WTC11 (cell line): ENCODE results near the gene CSRNP3. TPM values are rescaled to one million over a fixed set of nuclear protein-coding genes. Genes with fewer than 3 reads are reported as not detected.
A peak's percentile ranks its signal among the peaks of the same experiment; 100 is the strongest.

ENCODE experiments used
- ATAC-seq: fragments of 200-7000 bp; cut with Tn5 transposase; 2 replicates; pipeline ENCODE4 v1.10.0; 2021; ENCODE audit warnings: mild to moderate bottlenecking, moderate library complexity
- CTCF ChIA-PET: fragments of 300-600 bp; sonication (Branson Sonifier 250); formaldehyde crosslinking; loops from one replicate; lab custom pipeline; 2021; ENCODE audit warnings: antibody characterized with exemption; lab: Charles Lee
- POLR2A ChIA-PET: fragments of 350-600 bp; sonication (Branson Sonifier 250); formaldehyde crosslinking; loops from one replicate; lab custom pipeline; 2021; ENCODE audit warnings: antibody characterized with exemption; lab: Charles Lee
- DNase-seq: peaks from one replicate; pipeline ENCODE4 v3.0.0; 2021; ENCODE audit warnings: low spot score
- H3K27ac Mint-ChIP-seq: 2 replicates; pipeline ENCODE4 v1.8.0; 2021; ENCODE audit warnings: mixed read lengths
- H3K27me3 Mint-ChIP-seq: 2 replicates; pipeline ENCODE4 v1.8.0; 2021; ENCODE audit warnings: low read depth, mild to moderate bottlenecking, moderate library complexity, mixed read lengths
- H3K36me3 Mint-ChIP-seq: 2 replicates; pipeline ENCODE4 v1.8.0; 2021; ENCODE audit warnings: mixed read lengths
- H3K4me1 Mint-ChIP-seq: 2 replicates; pipeline ENCODE4 v1.8.0; 2022; ENCODE audit warnings: mixed read lengths
- H3K4me3 Mint-ChIP-seq: 2 replicates; pipeline ENCODE4 v1.8.0; 2021; ENCODE audit warnings: mild to moderate bottlenecking, moderate library complexity, mixed read lengths
- H3K9me3 Mint-ChIP-seq: 2 replicates; pipeline ENCODE4 v1.8.0; 2021; ENCODE audit warnings: mixed read lengths
- CTCF ChIP-seq: fragments of 200-600 bp; IDR thresholded peaks from 2 replicates; pipeline ENCODE4 v1.8.0; 2022; ENCODE audit warnings: antibody characterized with exemption
- FOXK1 ChIP-seq: sonication (generic); formaldehyde crosslinking; IDR thresholded peaks from 2 replicates; pipeline ENCODE4 v1.8.0; 2022; ENCODE audit warnings: mild to moderate bottlenecking, moderate library complexity, missing genetic modification reagents
- GTF2I ChIP-seq: fragments of 250-450 bp; sonication (Bioruptor Pico); conservative IDR thresholded peaks from 2 replicates; pipeline ENCODE4 v1.4.0; 2021; ENCODE audit warnings: mild to moderate bottlenecking
- IRF1 ChIP-seq: sonication (generic); formaldehyde crosslinking; IDR thresholded peaks from 2 replicates; pipeline ENCODE4 v1.8.0; 2023; ENCODE audit warnings: missing genetic modification reagents
- MYBL2 ChIP-seq: sonication (generic); formaldehyde crosslinking; IDR thresholded peaks from 2 replicates; pipeline ENCODE4 v1.8.1; 2023; ENCODE audit warnings: mild to moderate bottlenecking, moderate library complexity, missing genetic modification reagents
- RORB ChIP-seq: fragments of 250-450 bp; sonication (Bioruptor Pico); IDR thresholded peaks from 2 replicates; pipeline ENCODE4 v1.9.0; 2021; ENCODE audit warnings: mild to moderate bottlenecking
- TP53 ChIP-seq: sonication (generic); formaldehyde crosslinking; IDR thresholded peaks from 2 replicates; pipeline ENCODE4 v1.8.1; 2023; ENCODE audit warnings: mild to moderate bottlenecking, missing genetic modification reagents
- ZBTB21 ChIP-seq: sonication (generic); formaldehyde crosslinking; IDR thresholded peaks from 2 replicates; pipeline ENCODE4 v1.8.1; 2023; ENCODE audit warnings: mild to moderate bottlenecking, missing genetic modification reagents, borderline replicate concordance
- ZNF219 ChIP-seq: sonication (generic); formaldehyde crosslinking; IDR thresholded peaks from 2 replicates; pipeline ENCODE4 v1.8.0; 2023; ENCODE audit warnings: missing genetic modification reagents, mild to moderate bottlenecking, borderline replicate concordance
- total RNA-seq: library from RNA; stranded (reverse); gene quantifications from 3 replicates; pipeline ENCODE4 v1.2.3, GENCODE V29; 2021
- TF ChIP-seq, protein P1 (sequence below): sonication (generic); formaldehyde crosslinking; IDR thresholded peaks from 2 replicates; pipeline ENCODE4 v1.8.0; 2022; ENCODE audit warnings: mild to moderate bottlenecking, missing genetic modification reagents
- TF ChIP-seq, protein P2 (sequence below): sonication (generic); formaldehyde crosslinking; IDR thresholded peaks from 2 replicates; pipeline ENCODE4 v1.8.1; 2022; ENCODE audit warnings: low read depth, mild to moderate bottlenecking, moderate library complexity, missing genetic modification reagents, borderline replicate concordance
- TF ChIP-seq, protein P3 (sequence below): fragments of 250-450 bp; sonication (Bioruptor Pico); IDR thresholded peaks from 2 replicates; pipeline ENCODE4 v1.9.0; 2021; ENCODE audit warnings: moderate library complexity, mild to moderate bottlenecking, inconsistent platforms, borderline replicate concordance
- TF ChIP-seq, protein P4 (sequence below): sonication (generic); formaldehyde crosslinking; IDR thresholded peaks from 2 replicates; pipeline ENCODE4 v1.8.1; 2023; ENCODE audit warnings: mild to moderate bottlenecking, missing genetic modification reagents, moderate library complexity
- TF ChIP-seq, protein P5 (sequence below): sonication (generic); formaldehyde crosslinking; IDR thresholded peaks from 2 replicates; pipeline ENCODE4 v1.8.0; 2022; ENCODE audit warnings: mild to moderate bottlenecking, missing genetic modification reagents
- TF ChIP-seq, protein P6 (sequence below): sonication (generic); formaldehyde crosslinking; IDR thresholded peaks from 2 replicates; pipeline ENCODE4 v1.8.1; 2022; ENCODE audit warnings: mild to moderate bottlenecking, moderate library complexity, missing genetic modification reagents
- TF ChIP-seq, protein P7 (sequence below): sonication (generic); formaldehyde crosslinking; IDR thresholded peaks from 2 replicates; pipeline ENCODE4 v1.8.1; 2023; ENCODE audit warnings: mild to moderate bottlenecking, missing genetic modification reagents

CSRNP3 gene
- total RNA-seq, 1 experiment from 2014 or later = 7.3 TPM

- no peak for TF ChIP-seq GTF2I (CRISPR knock-in tag)
- no peak for TF ChIP-seq CTCF
- TF ChIP-seq, protein P1, sequence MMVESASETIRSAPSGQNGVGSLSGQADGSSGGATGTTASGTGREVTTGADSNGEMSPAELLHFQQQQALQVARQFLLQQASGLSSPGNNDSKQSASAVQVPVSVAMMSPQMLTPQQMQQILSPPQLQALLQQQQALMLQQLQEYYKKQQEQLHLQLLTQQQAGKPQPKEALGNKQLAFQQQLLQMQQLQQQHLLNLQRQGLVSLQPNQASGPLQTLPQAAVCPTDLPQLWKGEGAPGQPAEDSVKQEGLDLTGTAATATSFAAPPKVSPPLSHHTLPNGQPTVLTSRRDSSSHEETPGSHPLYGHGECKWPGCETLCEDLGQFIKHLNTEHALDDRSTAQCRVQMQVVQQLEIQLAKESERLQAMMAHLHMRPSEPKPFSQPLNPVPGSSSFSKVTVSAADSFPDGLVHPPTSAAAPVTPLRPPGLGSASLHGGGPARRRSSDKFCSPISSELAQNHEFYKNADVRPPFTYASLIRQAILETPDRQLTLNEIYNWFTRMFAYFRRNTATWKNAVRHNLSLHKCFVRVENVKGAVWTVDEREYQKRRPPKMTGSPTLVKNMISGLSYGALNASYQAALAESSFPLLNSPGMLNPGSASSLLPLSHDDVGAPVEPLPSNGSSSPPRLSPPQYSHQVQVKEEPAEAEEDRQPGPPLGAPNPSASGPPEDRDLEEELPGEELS (CRISPR knock-in tag) = no peak
- TF ChIP-seq, protein P2, sequence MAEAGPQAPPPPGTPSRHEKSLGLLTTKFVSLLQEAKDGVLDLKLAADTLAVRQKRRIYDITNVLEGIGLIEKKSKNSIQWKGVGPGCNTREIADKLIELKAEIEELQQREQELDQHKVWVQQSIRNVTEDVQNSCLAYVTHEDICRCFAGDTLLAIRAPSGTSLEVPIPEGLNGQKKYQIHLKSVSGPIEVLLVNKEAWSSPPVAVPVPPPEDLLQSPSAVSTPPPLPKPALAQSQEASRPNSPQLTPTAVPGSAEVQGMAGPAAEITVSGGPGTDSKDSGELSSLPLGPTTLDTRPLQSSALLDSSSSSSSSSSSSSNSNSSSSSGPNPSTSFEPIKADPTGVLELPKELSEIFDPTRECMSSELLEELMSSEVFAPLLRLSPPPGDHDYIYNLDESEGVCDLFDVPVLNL (CRISPR knock-in tag) = no peak
- no peak for TF ChIP-seq FOXK1 (CRISPR knock-in tag)
- TF ChIP-seq TP53 (CRISPR knock-in tag) = no peak
- no peak for TF ChIP-seq ZBTB21 (CRISPR knock-in tag)
Observed at GRCh38 chr2:165647409-165647808, 177.9 kb downstream of the CSRNP3 start (continued).

- DNase-seq = no peak
- ChIA-PET CTCF (interaction anchor here (0.7 to 0.9 kb wide), 2 partner anchors 130 to 445 kb away, joined by 3 read pairs; partner anchors contain the start of gene SCN3A), POLR2A (no interaction called here)
- peak; percentile 56; the same call in 1 of the 2 replicates for ATAC-seq
- no peaks in the 10 kb centered on the region for H3K27me3 Mint-ChIP-seq
- peaks cover 26% of the 10 kb centered on the region for H3K4me1 Mint-ChIP-seq
- H3K27ac Mint-ChIP-seq = peak overlapping the region; percentile 64
- 0 out of 2 replicates have a peak, but pooled peaks cover 3% of the 10 kb centered on the region for H3K36me3 Mint-ChIP-seq
- peaks cover 4% of the 10 kb centered on the region for H3K9me3 Mint-ChIP-seq
- H3K4me3 Mint-ChIP-seq = no peak overlapping the region
- TF ChIP-seq, protein P3, sequence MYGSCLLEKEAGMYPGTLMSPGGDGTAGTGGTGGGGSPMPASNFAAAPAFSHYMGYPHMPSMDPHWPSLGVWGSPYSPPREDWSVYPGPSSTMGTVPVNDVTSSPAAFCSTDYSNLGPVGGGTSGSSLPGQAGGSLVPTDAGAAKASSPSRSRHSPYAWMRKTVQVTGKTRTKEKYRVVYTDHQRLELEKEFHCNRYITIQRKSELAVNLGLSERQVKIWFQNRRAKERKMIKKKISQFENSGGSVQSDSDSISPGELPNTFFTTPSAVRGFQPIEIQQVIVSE = no peak
- TF ChIP-seq, protein P4, sequence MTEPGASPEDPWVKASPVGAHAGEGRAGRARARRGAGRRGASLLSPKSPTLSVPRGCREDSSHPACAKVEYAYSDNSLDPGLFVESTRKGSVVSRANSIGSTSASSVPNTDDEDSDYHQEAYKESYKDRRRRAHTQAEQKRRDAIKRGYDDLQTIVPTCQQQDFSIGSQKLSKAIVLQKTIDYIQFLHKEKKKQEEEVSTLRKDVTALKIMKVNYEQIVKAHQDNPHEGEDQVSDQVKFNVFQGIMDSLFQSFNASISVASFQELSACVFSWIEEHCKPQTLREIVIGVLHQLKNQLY (CRISPR knock-in tag) = no peak
- TF ChIP-seq, protein P5, sequence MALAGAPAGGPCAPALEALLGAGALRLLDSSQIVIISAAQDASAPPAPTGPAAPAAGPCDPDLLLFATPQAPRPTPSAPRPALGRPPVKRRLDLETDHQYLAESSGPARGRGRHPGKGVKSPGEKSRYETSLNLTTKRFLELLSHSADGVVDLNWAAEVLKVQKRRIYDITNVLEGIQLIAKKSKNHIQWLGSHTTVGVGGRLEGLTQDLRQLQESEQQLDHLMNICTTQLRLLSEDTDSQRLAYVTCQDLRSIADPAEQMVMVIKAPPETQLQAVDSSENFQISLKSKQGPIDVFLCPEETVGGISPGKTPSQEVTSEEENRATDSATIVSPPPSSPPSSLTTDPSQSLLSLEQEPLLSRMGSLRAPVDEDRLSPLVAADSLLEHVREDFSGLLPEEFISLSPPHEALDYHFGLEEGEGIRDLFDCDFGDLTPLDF (CRISPR knock-in tag) = no peak
- no peak for TF ChIP-seq GTF2I (CRISPR knock-in tag)
- TF ChIP-seq MYBL2 (CRISPR knock-in tag) = no peak
- TF ChIP-seq, protein P6, sequence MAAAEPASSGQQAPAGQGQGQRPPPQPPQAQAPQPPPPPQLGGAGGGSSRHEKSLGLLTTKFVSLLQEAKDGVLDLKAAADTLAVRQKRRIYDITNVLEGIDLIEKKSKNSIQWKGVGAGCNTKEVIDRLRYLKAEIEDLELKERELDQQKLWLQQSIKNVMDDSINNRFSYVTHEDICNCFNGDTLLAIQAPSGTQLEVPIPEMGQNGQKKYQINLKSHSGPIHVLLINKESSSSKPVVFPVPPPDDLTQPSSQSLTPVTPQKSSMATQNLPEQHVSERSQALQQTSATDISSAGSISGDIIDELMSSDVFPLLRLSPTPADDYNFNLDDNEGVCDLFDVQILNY (CRISPR knock-in tag) = no peak
- TF ChIP-seq RORB (CRISPR knock-in tag) = no peak
- TF ChIP-seq IRF1 (CRISPR knock-in tag) = no peak
- TF ChIP-seq, protein P1 (CRISPR knock-in tag) = no peak
- no peak for TF ChIP-seq ZNF219 (CRISPR knock-in tag)
- TF ChIP-seq, protein P7, sequence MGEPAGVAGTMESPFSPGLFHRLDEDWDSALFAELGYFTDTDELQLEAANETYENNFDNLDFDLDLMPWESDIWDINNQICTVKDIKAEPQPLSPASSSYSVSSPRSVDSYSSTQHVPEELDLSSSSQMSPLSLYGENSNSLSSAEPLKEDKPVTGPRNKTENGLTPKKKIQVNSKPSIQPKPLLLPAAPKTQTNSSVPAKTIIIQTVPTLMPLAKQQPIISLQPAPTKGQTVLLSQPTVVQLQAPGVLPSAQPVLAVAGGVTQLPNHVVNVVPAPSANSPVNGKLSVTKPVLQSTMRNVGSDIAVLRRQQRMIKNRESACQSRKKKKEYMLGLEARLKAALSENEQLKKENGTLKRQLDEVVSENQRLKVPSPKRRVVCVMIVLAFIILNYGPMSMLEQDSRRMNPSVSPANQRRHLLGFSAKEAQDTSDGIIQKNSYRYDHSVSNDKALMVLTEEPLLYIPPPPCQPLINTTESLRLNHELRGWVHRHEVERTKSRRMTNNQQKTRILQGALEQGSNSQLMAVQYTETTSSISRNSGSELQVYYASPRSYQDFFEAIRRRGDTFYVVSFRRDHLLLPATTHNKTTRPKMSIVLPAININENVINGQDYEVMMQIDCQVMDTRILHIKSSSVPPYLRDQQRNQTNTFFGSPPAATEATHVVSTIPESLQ = no peak
Observed at GRCh38 chr2:165648801-165649200, 179.3 kb downstream of the CSRNP3 start.
